Measurements from ENCODE around the gene ZNF467.

DNA sequence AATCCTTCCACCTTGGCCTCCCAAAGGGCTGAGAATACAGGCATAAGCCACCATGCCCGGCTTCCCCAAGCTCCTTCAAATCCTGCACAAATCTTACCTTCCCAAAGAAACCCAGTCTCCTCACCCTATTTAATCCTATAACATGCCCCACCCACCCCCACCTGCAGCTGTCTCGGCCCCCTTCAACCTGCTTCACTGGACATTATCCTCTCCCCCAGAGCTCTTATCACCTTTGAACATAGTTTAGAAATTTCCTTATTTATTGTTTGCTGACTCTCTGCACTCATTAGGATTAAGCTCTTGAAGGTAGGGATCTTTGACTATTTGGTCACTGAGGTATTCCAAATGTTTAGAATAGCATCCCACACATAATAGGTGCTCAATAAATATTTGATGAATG is 3.5 kb downstream of the ZNF467 start:
- TF ChIP-seq CTCF (IDR thresholded peaks at IDR 0.05) (no peak), POLR2A (IDR thresholded peaks at IDR 0.05) (no peak)
